HK-2 (cell line): ENCODE results near the gene SPATA21.

Experiments used
- DNase-seq: peaks from one replicate; pipeline ENCODE4 v3.0.0-alpha.2; 2018; ENCODE audit not compliant: unreplicated experiment

Gene SPATA21

DNA sequence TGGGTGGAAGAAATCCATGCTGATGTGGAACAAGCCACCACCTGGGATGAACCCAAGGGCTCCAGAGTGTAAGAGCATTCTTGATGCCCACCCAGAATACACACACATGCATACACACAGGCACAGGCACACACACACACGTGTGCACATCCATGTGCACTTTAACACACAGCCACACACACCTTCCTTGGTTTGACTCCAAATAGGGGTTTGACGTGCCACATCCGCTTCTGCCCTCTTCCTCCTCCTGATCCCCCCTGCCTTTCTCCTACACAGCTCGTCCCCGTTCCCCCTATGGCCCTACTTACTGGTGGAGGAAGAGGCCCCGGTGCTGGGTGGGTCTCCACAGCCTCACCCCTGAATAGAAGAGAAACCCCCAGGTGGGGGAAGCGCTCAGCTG, 16.0 kb downstream of the SPATA21 start:
- no peak for DNase-seq

- DNase-seq, result no peak
Observed at GRCh38 chr1:16420424-16421118, 16.7 kb downstream of the SPATA21 start.

- DNase-seq, result no peak
Observed at GRCh38 chr1:16418823-16419425, 18.3 kb downstream of the SPATA21 start.

- DNase-seq, result no peak
Observed at GRCh38 chr1:16413191-16413590, 24.0 kb downstream of the SPATA21 start.

- no peak for DNase-seq
Observed at GRCh38 chr1:16410803-16411202, 26.4 kb downstream of the SPATA21 start.

DNA sequence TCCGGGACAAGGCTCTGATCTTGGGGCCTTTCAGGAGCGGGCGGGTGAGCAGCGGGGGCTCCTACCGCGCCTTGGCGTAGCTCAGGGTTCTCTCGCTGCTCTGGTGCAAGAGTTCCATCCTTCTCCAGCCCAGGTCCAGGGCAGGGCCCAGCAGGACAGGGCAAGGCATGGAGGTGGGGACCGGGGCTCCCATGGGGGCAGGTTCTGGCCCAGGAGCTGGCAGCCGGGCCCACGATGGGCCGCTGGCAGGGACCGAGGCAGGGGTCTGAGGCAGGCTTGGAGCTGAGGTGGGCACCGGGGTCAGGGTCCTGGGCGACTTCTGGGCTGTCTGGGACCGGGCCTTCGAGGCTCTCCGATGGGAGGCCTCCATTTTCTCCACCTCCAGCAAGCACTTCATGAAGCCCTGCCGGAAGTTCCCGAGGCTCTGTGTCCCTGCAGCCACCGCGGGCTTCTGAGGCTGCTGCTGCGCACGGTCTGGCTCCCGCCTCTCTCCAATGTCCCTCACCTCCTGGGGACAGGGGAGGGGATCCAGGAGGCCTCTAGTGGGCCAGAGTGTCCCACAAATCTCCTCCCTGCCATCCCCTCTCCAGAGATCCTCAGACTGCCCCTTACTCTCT, 27.6 kb downstream of the SPATA21 start:
- no peak for DNase-seq

GRCh38 chr1:16406868-16407267, 30.4 kb downstream of the SPATA21 start:
- DNase-seq, result no peak

DNA sequence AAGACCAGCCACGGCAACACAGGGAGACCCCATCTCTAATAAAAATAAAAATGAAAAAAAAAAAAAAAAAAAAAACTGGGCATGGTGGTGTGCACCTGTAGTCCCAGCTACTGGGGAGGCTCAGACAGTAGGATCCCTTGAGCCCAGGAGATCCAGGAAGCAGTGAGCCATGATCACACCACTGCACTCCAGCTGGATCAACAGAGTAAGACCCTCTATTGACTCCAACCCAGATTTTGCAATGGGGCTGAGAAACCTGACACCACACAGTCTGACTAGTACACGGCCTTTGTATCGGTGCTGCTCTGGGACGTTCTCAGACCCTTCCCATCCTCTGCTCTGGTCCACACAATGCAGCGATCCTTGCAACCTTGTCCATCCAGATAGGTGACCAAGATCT, 31.8 kb downstream of the SPATA21 start:
- no peak for DNase-seq

GRCh38 chr1:16402742-16403141, 34.5 kb downstream of the SPATA21 start:
- DNase-seq, result peak; percentile 42

- no peak for DNase-seq
Observed at GRCh38 chr1:16398371-16398953, 38.8 kb downstream of the SPATA21 start.

DNA sequence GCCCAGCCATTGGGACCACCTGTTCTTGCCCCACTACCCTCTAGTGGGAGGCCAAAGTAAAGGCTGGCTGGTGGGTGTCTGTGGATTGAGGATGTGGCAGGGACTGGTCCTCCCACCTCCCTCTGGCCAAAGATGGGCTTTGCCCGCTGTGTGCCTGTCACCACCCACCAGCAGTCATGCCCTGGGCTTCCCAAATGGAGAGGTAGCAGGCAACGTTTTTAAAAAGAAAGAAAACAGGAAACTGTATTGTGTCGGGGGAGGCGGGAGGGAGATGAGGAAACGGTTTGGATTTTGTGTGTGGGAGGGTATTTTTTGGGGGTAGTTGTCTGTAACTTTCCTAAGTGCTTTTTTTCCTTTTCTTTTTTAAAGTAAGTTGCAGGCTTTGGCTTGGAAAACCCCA, 40.1 kb downstream of the SPATA21 start:
- DNase-seq, result no peak

- DNase-seq, result no peak
Observed at GRCh38 chr1:16396591-16396990, 40.6 kb downstream of the SPATA21 start.

DNA sequence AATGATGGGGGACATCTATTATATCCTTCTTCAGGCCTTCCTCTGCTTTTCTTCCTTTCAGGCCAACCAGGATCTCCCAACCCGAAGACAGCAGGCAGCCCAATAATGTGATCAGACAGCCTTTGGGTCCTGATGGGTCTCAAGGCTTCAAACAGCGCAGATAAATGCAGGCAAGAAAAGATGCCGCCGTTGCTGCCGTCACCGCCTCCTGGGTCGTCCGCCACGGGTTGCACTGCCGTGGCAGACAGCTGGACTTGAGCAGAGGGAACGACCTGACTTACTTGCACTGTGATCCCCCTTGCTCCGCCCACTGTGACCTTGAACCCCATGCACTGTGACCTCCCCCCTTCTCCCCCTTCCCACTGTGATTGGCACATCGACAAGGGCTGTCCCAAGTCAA, 42.2 kb downstream of the SPATA21 start:
- no peak for DNase-seq

DNA sequence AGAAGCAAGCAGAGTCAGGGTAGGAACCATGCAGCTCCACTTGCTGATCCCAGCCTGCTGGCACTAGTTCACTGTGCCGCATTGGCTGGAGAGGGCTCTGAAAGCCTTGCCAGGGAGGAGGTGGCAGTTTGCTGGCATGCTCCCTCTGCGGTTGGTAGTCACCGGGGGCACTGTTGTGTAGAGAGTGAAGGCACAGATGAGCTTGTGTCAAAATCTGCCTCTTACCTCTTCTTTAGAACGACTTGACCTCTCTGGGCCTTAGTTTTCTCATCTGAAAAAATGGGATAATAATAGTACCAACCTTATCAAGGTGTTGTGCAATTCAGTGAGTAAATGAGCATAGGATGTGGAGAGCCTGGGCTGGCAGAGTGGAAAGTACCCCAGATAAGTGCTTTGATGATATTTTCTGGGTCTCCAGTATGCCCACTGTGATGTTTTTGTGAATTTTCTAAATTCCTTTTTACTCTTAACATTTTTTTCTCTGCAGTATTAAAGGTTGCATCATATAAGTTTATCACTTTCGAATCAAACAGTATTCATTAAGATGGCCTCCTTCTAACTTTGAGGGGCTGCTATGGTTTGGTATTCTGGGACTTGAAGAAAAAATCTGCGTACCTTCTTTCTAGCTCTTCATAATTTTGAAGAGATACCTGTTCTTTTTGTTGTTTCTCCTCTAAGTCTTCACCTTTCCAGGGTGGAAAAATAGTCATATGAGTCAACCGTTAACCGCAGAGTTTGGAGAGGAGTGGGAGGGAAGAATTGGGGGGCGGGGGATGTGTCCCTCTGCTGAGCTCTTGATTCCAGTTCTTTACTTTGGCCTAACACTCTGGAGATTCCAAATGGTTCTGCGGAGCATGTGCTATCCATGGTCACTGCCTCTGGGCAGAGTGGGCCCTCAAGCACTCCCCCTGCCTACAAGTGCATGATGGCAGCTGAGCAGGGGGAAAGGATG, 43.4 kb downstream of the SPATA21 start:
- DNase-seq, result no peak

DNA sequence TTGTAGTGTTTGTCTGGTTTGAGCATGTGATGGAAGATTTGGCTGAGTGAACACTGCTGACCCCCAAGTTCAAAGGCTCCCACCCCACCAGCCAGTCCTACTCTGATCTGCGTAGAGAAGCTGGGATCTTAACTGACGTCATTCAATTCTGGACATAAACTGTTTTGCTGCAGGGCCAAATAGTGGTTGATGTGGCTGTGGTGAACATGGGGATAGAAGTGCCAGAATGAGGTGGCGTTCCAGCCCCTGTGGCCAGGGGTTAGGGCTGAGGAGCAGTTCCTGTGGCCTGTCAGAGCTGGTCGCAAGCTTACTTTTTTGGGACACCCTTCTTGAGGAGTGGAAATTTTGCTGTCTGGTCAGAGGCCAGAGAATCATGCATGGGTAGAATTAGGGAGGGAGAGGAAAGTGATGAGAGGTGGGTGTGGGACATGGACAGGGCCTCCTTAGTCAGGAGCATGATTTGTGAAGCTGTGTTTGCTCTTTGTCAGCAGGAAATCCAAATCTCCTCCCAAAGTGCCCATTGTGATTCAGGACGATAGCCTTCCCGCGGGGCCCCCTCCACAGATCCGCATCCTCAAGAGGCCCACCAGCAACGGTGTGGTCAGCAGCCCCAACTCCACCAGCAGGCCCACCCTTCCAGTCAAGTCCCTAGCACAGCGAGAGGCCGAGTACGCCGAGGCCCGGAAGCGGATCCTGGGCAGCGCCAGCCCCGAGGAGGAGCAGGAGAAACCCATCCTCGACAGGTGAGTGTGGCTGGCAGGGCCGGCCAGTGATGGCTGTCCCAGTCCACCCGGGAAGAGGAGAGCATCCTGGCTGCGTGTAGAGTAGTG, 44.3 kb downstream of the SPATA21 start:
- no peak for DNase-seq

DNA sequence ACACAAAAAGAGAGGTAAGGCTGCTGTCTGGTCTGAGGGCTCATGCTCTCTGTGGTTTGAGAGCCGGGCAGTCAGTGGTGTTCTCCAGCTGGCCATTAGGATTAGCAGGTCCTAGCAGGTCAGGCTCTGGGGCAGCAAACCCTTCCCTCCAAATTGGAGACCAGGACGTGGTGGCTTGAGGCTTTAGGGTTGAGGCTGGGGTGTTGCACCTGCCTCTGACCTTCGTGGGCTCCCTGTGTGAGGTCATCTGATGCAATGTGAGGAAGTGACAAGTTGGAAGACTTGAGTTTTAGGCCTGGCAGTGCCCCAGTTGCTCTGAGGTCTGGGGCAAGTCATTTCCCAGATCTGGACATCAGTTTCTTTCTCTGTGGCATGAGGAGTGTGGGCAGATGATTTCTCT, 45.8 kb downstream of the SPATA21 start:
- DNase-seq, result no peak

DNA sequence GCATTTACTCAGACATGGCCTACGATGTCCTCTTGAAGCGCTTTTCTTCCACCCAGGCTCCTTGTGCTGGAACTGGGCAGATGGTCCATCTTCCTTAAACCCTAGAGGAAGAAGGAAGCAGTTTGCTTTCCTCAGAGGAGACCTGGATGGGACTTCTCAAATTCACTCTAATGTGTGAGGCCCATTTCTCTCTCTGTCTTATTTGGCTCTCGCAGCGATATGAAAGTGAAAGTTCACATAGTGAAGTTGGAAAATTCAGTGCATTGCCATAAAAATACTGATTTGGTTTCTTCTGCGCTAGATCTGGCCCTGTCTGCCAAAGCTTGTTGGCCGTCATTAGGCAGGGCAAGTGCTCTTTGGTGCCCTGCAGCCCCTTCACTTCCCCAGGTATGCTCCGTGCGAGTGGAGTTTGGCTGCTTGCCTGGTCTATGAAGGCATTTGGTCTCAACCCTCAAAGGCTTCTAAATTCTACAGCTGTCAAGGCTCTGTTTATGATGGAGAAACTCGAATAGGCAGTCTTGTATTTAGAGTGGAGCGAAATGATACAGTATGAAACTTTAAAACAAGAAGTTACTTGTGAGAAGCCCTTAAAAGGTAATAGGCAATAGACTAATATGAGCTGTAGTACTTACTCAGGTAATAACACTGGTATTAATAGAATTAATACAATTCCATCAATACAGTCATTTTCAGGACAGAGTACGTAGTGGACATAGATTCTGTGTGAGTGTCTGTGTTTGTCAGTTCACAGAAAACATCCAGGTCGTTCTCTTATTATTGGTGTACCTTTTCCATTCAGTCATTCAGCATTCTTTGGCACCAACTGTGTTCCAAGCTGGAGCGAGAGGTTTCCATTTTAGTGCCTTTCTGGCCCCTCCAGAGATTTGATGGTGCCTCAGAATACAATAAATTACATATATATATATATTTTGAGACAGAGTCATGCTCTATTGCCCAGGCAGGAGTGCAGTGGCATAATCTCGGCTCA, 49.7 kb downstream of the SPATA21 start:
- DNase-seq, result no peak

GRCh38 chr1:16386454-16387113, 50.6 kb downstream of the SPATA21 start:
- peak; percentile 36 for DNase-seq
